ENCODE data around the gene TSPOAP1.

TSPOAP1 gene

DNA sequence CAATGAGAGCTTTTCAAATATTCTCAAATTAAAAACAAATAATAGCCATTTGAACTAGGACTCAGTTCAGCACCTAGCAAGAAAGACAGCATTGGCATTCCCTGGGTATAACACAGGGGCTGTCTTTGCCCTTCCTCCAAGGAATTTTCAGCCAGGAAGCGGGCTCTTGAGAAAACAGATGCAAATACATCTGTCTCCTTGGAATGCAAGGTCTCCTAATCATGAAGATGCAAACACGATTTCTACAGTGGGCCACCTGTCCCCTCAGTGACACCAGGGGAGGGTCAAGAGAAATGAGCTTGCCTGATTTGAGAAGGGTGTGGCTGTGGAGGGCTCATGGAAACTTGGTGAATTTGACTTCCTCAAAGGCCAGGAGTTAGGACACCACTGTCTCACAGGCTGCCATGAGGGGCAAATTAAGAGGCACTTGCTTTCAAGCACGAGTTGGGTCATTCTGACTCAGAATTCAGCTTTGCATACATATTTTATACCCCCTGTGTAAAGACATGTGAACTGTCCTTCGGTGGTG is 47.9 kb upstream of the TSPOAP1 start:
- TF ChIP-seq, protein P1, sequence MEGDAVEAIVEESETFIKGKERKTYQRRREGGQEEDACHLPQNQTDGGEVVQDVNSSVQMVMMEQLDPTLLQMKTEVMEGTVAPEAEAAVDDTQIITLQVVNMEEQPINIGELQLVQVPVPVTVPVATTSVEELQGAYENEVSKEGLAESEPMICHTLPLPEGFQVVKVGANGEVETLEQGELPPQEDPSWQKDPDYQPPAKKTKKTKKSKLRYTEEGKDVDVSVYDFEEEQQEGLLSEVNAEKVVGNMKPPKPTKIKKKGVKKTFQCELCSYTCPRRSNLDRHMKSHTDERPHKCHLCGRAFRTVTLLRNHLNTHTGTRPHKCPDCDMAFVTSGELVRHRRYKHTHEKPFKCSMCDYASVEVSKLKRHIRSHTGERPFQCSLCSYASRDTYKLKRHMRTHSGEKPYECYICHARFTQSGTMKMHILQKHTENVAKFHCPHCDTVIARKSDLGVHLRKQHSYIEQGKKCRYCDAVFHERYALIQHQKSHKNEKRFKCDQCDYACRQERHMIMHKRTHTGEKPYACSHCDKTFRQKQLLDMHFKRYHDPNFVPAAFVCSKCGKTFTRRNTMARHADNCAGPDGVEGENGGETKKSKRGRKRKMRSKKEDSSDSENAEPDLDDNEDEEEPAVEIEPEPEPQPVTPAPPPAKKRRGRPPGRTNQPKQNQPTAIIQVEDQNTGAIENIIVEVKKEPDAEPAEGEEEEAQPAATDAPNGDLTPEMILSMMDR (conservative IDR thresholded peaks at IDR 0.05; ENCODE audit: low read length) = no peak
- TF ChIP-seq EZH2phosphoT487 (IDR thresholded peaks at IDR 0.05; ENCODE audit: borderline replicate concordance) = no peak
- Histone ChIP-seq H3K4me1 (ENCODE audit: insufficient read depth, low read length, poor library complexity, severe bottlenecking) (peaks cover 56% of the 10 kb centered on the region), H3K27me3 (ENCODE audit: insufficient read depth, low read length, poor library complexity, severe bottlenecking) (no peaks in the 10 kb centered on the region), H3K36me3 (ENCODE audit: insufficient read depth, low read length) (no peaks in the 10 kb centered on the region; the same call in 1 of the 2 replicates), H3K9me2 (replicated peaks; ENCODE audit: low read depth, low read length) (no peaks in the 10 kb centered on the region), H3K9me3 (ENCODE audit: insufficient read depth, low read depth, low read length) (no peaks in the 10 kb centered on the region), H3K79me2 (ENCODE audit: insufficient read depth, low read length) (peaks cover 93% of the 10 kb centered on the region), H3K9ac (ENCODE audit: low read depth, low read length, poor library complexity, severe bottlenecking) (no peak overlapping the region), H4K20me1 (ENCODE audit: insufficient read depth, low read length, poor library complexity, severe bottlenecking) (no peaks in the 10 kb centered on the region), H3K4me2 (ENCODE audit: low read depth, low read length, poor library complexity, severe bottlenecking) (no peak overlapping the region), H3K4me3 (ENCODE audit: low read length, poor library complexity, severe bottlenecking) (no peak overlapping the region), H3F3A (ENCODE audit: low read depth) (no peaks in the 10 kb centered on the region), H2AFZ (ENCODE audit: low read length) (no peak overlapping the region)

DNA sequence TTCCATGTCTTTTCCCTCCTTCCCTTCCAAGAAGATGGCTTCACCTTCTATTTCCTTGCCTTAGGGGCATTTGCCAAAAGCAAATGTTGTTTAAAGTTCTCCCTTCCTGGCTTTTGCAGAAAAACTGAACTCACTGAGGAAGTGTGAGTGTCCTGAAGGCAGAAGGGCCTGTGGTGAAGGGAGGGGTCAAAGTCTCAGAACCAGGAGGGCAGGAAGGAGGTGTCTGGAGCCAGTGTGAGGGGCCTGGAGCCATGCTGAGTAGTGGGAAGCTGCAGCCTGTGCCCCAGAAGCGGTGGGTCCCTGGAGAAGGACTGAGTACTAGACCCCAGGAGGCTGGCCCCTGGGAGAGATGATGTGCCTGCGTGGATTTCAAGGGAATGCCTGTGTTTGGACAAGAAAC is 47.2 kb upstream of the TSPOAP1 start:
- Histone ChIP-seq H3K9ac (ENCODE audit: low read depth, low read length, poor library complexity, severe bottlenecking) (no peak overlapping the region), H3K9me2 (replicated peaks; ENCODE audit: low read depth, low read length) (no peaks in the 10 kb centered on the region), H3F3A (ENCODE audit: low read depth) (no peaks in the 10 kb centered on the region), H3K4me1 (ENCODE audit: insufficient read depth, low read length, poor library complexity, severe bottlenecking) (peaks cover 49% of the 10 kb centered on the region), H4K20me1 (ENCODE audit: insufficient read depth, low read length, poor library complexity, severe bottlenecking) (no peaks in the 10 kb centered on the region), H3K27me3 (ENCODE audit: insufficient read depth, low read length, poor library complexity, severe bottlenecking) (no peaks in the 10 kb centered on the region), H2AFZ (ENCODE audit: low read length) (no peak overlapping the region), H3K36me3 (ENCODE audit: insufficient read depth, low read length) (no peaks in the 10 kb centered on the region; the same call in 1 of the 2 replicates), H3K79me2 (ENCODE audit: insufficient read depth, low read length) (peaks cover 92% of the 10 kb centered on the region), H3K4me3 (ENCODE audit: low read length, poor library complexity, severe bottlenecking) (no peak overlapping the region), H3K9me3 (ENCODE audit: insufficient read depth, low read depth, low read length) (no peaks in the 10 kb centered on the region), H3K4me2 (ENCODE audit: low read depth, low read length, poor library complexity, severe bottlenecking) (peak overlapping the region; percentile 12)
- TF ChIP-seq, protein P1 (conservative IDR thresholded peaks at IDR 0.05; ENCODE audit: low read length) = no peak
- TF ChIP-seq EZH2phosphoT487 (IDR thresholded peaks at IDR 0.05; ENCODE audit: borderline replicate concordance) = no peak

DNA sequence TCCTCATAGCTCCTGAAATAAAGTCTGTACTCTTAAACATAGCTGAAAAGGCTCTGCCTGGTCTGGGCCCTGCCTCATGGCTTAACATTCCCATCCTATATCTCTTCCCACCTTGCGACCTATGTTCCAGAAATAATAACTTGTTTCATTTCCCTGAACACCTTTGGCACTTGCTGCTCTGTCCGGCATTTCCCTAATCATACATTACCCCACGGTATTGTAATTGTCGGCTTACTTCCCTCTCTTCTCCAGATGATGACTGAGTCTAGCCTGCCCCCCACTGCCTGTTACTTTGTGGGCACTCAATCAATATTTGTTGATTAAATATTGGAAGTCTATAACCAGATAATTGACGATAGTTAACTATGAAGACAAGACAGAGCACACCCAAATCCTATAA is 46.7 kb upstream of the TSPOAP1 start:
- no peak for TF ChIP-seq EZH2phosphoT487 (IDR thresholded peaks at IDR 0.05; ENCODE audit: borderline replicate concordance)
- TF ChIP-seq, protein P1 (conservative IDR thresholded peaks at IDR 0.05; ENCODE audit: low read length) = no peak
- Histone ChIP-seq H3K9me3 (ENCODE audit: insufficient read depth, low read depth, low read length) (no peaks in the 10 kb centered on the region), H3K9me2 (replicated peaks; ENCODE audit: low read depth, low read length) (no peaks in the 10 kb centered on the region), H3K36me3 (ENCODE audit: insufficient read depth, low read length) (peaks cover 5% of the 10 kb centered on the region; the same call in 1 of the 2 replicates), H3K4me2 (ENCODE audit: low read depth, low read length, poor library complexity, severe bottlenecking) (no peak overlapping the region), H3K79me2 (ENCODE audit: insufficient read depth, low read length) (peaks cover 87% of the 10 kb centered on the region), H4K20me1 (ENCODE audit: insufficient read depth, low read length, poor library complexity, severe bottlenecking) (no peaks in the 10 kb centered on the region), H3K9ac (ENCODE audit: low read depth, low read length, poor library complexity, severe bottlenecking) (no peak overlapping the region), H3K27me3 (ENCODE audit: insufficient read depth, low read length, poor library complexity, severe bottlenecking) (no peaks in the 10 kb centered on the region), H3F3A (ENCODE audit: low read depth) (no peaks in the 10 kb centered on the region), H3K4me3 (ENCODE audit: low read length, poor library complexity, severe bottlenecking) (no peak overlapping the region), H2AFZ (ENCODE audit: low read length) (no peak overlapping the region), H3K4me1 (ENCODE audit: insufficient read depth, low read length, poor library complexity, severe bottlenecking) (peaks cover 43% of the 10 kb centered on the region)
